Measurements from ENCODE around the gene PACRG. TPM values are rescaled to one million over a fixed set of nuclear protein-coding genes. Genes with fewer than 3 reads are reported as not detected.

The PACRG gene
- total and polyA plus RNA-seq, 2 of the 8 experiments (the other 6 are each of a cell fraction or from before 2014, with no cell fraction given), result 0.44 to 0.54 TPM

GRCh38 chr6:162710419-162710818 is 17.4 kb upstream of the PACRG start:
- no peak overlapping the region for H2BK5ac ChIP-seq (ENCODE audit: low read depth, low read length)
- no peaks in the 10 kb centered on the region for H3K79me1 ChIP-seq (ENCODE audit: low read depth, low read length)
- H3K4me3 ChIP-seq (ENCODE audit: extremely low read depth in 1 of 4, insufficient read depth in 2 of 4, low read depth in 3 of 4, low read length in 4 of 4), result no peak overlapping the region
- CTCF ChIA-PET (ENCODE audit: partially characterized antibody), result interaction anchor here (1.1 kb wide), 1 partner anchor 65 kb away, joined by 3 read pairs; no protein-coding TSS in a partner anchor
- H2BK12ac ChIP-seq (ENCODE audit: low read depth, low read length), result no peak overlapping the region
- FAIRE-seq (no peak), DNase-seq (ENCODE audit: low read depth in 1 of 2, low spot score in 2 of 2) (no peak)
- no peak overlapping the region for H2AFZ ChIP-seq (ENCODE audit: low read length)
- no peak overlapping the region for H3K18ac ChIP-seq (ENCODE audit: extremely low read depth, low read length)
- H4K91ac ChIP-seq (replicated peaks; ENCODE audit: insufficient read length, low read length), result no peak overlapping the region
- no peak overlapping the region for H2BK20ac ChIP-seq (ENCODE audit: low read length)
- no peaks in the 10 kb centered on the region for H3K36me3 ChIP-seq (ENCODE audit: control insufficient read depth in 2 of 4, insufficient read depth in 4 of 4, low read length in 3 of 4)
- H4K8ac ChIP-seq (ENCODE audit: extremely low read depth, insufficient read depth, low read length), result no peak overlapping the region
- no peak overlapping the region for H2AK5ac ChIP-seq (ENCODE audit: low read depth, low read length)
- TF ChIP-seq JUN (IDR thresholded peaks at IDR 0.05; ENCODE audit: low read depth, low read length), result no peak
- TF ChIP-seq SUZ12 (IDR thresholded peaks at IDR 0.05; ENCODE audit: low read length), result no peak
- no peak for TF ChIP-seq CBX8 (IDR thresholded peaks at IDR 0.05; ENCODE audit: borderline replicate concordance, low read depth, low read length)
- no peak for TF ChIP-seq MAFK (IDR thresholded peaks at IDR 0.05; ENCODE audit: low read depth, low read length)
- H2BK15ac ChIP-seq (ENCODE audit: low read length), result no peak overlapping the region
- no peak overlapping the region for H3K4ac ChIP-seq (replicated peaks; ENCODE audit: insufficient read length, low read depth, low read length)
- 85% methylated on average over 1 of the region's 1 CpG; no CpG with 5 or more reads in 1 of the 2 experiments for WGBS, 2 experiments (ENCODE audit: extremely low coverage in 1 of 2, insufficient coverage in 1 of 2, insufficient read length in 1 of 2, insufficient replicate concordance in 2 of 2, low coverage in 1 of 2, low lambda C conversion rate in 2 of 2, missing lambda C conversion rate in 1 of 2)
- H3K23ac ChIP-seq (ENCODE audit: insufficient read length), result no peak overlapping the region
- no peak overlapping the region for H2BK120ac ChIP-seq (replicated peaks; ENCODE audit: low read depth, low read length)
- H4K5ac ChIP-seq (ENCODE audit: insufficient read length, low read depth, low read length), result no peak overlapping the region
- H3K14ac ChIP-seq (ENCODE audit: insufficient read length), result no peak overlapping the region
- no peak overlapping the region for H3K56ac ChIP-seq (replicated peaks; ENCODE audit: insufficient read length, low read depth, low read length)
- POLR2A ChIA-PET (ENCODE audit: partially characterized antibody), result no interaction called here
- H3K27me3 ChIP-seq (replicated peaks in 1 of 4; ENCODE audit: control insufficient read depth in 3 of 4, extremely low read depth in 1 of 4, insufficient read depth in 3 of 4, low read length in 3 of 4), result no peaks in the 10 kb centered on the region
- no peaks in the 10 kb centered on the region for H3K23me2 ChIP-seq (ENCODE audit: low read depth, low read length)
- no peak overlapping the region for H3K9ac ChIP-seq (replicated peaks in 1 of 4; ENCODE audit: extremely low read depth in 1 of 4, low read depth in 3 of 4, low read length in 3 of 4)
- H4K20me1 ChIP-seq (replicated peaks in 1 of 2; ENCODE audit: control insufficient read depth in 1 of 2, insufficient read depth in 2 of 2, low read length in 2 of 2), result no peaks in the 10 kb centered on the region
- H3K27ac ChIP-seq (ENCODE audit: low read depth, low read length), result no peak overlapping the region
- peaks cover 0 to 5% (median 2%) of the 10 kb centered on the region in 4 experiments; a peak in 2 of 7 replicates for H3K4me1 ChIP-seq (replicated peaks in 1 of 4; ENCODE audit: control insufficient read depth in 3 of 4, insufficient read depth in 4 of 4, low read length in 3 of 4)
- H3K4me2 ChIP-seq (ENCODE audit: insufficient read depth in 1 of 2, low read depth in 2 of 2, low read length in 2 of 2), result no peak overlapping the region
- H3K79me2 ChIP-seq (ENCODE audit: control insufficient read depth in 1 of 2, insufficient read depth in 2 of 2, low read length in 2 of 2), result no peaks in the 10 kb centered on the region
- H3K9me3 ChIP-seq (ENCODE audit: insufficient read depth in 2 of 2, low read depth in 1 of 2, low read length in 1 of 2), result peaks cover 0 to 5% of the 10 kb centered on the region in 2 experiments; a peak in 1 of 4 replicates
